ENCODE data around the gene TMCO5A.

DNA sequence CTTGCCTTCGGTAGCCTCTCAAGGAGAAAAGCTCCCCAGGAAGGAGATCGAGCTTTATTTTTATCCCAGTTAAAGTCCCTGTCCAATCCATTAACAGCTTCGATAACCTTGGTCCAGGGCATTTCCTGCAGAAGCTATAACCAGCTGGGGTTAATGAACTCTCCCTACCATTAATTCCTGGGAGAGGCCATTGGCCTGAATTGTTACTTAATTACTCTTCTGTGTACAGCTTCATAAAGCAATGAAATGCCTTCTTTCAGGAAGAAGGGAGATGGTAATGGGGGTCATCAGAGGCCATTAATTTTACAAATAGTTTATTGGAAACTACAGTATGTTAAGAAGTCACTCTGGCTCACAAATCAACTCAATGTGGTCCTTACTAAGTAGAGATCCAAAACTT lies 1.9 kb upstream of the TMCO5A start:
- TF ChIP-seq, protein P1, sequence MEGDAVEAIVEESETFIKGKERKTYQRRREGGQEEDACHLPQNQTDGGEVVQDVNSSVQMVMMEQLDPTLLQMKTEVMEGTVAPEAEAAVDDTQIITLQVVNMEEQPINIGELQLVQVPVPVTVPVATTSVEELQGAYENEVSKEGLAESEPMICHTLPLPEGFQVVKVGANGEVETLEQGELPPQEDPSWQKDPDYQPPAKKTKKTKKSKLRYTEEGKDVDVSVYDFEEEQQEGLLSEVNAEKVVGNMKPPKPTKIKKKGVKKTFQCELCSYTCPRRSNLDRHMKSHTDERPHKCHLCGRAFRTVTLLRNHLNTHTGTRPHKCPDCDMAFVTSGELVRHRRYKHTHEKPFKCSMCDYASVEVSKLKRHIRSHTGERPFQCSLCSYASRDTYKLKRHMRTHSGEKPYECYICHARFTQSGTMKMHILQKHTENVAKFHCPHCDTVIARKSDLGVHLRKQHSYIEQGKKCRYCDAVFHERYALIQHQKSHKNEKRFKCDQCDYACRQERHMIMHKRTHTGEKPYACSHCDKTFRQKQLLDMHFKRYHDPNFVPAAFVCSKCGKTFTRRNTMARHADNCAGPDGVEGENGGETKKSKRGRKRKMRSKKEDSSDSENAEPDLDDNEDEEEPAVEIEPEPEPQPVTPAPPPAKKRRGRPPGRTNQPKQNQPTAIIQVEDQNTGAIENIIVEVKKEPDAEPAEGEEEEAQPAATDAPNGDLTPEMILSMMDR (IDR thresholded peaks at IDR 0.05): no peak
- TF ChIP-seq, protein P2, sequence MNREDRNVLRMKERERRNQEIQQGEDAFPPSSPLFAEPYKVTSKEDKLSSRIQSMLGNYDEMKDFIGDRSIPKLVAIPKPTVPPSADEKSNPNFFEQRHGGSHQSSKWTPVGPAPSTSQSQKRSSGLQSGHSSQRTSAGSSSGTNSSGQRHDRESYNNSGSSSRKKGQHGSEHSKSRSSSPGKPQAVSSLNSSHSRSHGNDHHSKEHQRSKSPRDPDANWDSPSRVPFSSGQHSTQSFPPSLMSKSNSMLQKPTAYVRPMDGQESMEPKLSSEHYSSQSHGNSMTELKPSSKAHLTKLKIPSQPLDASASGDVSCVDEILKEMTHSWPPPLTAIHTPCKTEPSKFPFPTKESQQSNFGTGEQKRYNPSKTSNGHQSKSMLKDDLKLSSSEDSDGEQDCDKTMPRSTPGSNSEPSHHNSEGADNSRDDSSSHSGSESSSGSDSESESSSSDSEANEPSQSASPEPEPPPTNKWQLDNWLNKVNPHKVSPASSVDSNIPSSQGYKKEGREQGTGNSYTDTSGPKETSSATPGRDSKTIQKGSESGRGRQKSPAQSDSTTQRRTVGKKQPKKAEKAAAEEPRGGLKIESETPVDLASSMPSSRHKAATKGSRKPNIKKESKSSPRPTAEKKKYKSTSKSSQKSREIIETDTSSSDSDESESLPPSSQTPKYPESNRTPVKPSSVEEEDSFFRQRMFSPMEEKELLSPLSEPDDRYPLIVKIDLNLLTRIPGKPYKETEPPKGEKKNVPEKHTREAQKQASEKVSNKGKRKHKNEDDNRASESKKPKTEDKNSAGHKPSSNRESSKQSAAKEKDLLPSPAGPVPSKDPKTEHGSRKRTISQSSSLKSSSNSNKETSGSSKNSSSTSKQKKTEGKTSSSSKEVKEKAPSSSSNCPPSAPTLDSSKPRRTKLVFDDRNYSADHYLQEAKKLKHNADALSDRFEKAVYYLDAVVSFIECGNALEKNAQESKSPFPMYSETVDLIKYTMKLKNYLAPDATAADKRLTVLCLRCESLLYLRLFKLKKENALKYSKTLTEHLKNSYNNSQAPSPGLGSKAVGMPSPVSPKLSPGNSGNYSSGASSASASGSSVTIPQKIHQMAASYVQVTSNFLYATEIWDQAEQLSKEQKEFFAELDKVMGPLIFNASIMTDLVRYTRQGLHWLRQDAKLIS (CRISPR knock-in tag; IDR thresholded peaks at IDR 0.05; ENCODE audit: borderline replicate concordance): no peak
- TF ChIP-seq, protein P3, sequence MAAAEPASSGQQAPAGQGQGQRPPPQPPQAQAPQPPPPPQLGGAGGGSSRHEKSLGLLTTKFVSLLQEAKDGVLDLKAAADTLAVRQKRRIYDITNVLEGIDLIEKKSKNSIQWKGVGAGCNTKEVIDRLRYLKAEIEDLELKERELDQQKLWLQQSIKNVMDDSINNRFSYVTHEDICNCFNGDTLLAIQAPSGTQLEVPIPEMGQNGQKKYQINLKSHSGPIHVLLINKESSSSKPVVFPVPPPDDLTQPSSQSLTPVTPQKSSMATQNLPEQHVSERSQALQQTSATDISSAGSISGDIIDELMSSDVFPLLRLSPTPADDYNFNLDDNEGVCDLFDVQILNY (CRISPR knock-in tag; IDR thresholded peaks at IDR 0.05): no peak
- TF ChIP-seq, protein P4, sequence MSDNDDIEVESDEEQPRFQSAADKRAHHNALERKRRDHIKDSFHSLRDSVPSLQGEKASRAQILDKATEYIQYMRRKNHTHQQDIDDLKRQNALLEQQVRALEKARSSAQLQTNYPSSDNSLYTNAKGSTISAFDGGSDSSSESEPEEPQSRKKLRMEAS (CRISPR knock-in tag; IDR thresholded peaks at IDR 0.05): no peak
- TF ChIP-seq NR1H2 (CRISPR knock-in tag; IDR thresholded peaks at IDR 0.05) (no peak), KAT7 (CRISPR knock-in tag; IDR thresholded peaks at IDR 0.05; ENCODE audit: borderline replicate concordance) (no peak)
